IgD-negative memory B cell (primary cell): ENCODE results near the gene CYP4Z1. TPM values are rescaled to one million over a fixed set of nuclear protein-coding genes. Genes with fewer than 3 reads are reported as not detected.
"Not testable (repeated sequence)": the region's sequence is repeated elsewhere in the genome, so short reads cannot be mapped to it uniquely, and the experiment has no call there.

ENCODE experiments used
- H3K27ac Mint-ChIP-seq, 3 donors: one replicate each; pipeline ENCODE4 v1.8.0; 2020 to 2022; ENCODE audit warnings: mild to moderate bottlenecking in 3 of 3, mixed read lengths in 3 of 3, moderate library complexity in 1 of 3
- H3K27me3 Mint-ChIP-seq: one replicate; pipeline ENCODE4 v1.8.0; 2021; ENCODE audit warnings: mixed read lengths
- H3K36me3 Mint-ChIP-seq: one replicate; pipeline ENCODE4 v1.8.0; 2020; ENCODE audit warnings: mild to moderate bottlenecking, mixed read lengths
- H3K4me1 Mint-ChIP-seq, 3 donors: one replicate each; pipeline ENCODE4 v1.8.0; 2020 to 2022; ENCODE audit warnings: mixed read lengths in 3 of 3, mild to moderate bottlenecking in 1 of 3
- H3K4me3 Mint-ChIP-seq, 4 donors: one replicate each; pipeline ENCODE4 v1.8.0; 2020 to 2022; ENCODE audit warnings: mild to moderate bottlenecking in 4 of 4, mixed read lengths in 4 of 4, moderate library complexity in 3 of 4
- H3K9me3 Mint-ChIP-seq, 3 donors: one replicate each; pipeline ENCODE4 v1.8.0; 2020 to 2021; ENCODE audit warnings: mixed read lengths in 3 of 3, mild to moderate bottlenecking in 1 of 3
- polyA plus RNA-seq: library from polyadenylated mRNA; unstranded; fragments of 300-500 nt; fragmentation: Illumina TruSeq; gene quantifications from one replicate; pipeline ENCODE4 v1.2.3, GENCODE V29; 2021

The CYP4Z1 gene
- polyA plus RNA-seq, 1 donor from 2014 or later: not detected

DNA sequence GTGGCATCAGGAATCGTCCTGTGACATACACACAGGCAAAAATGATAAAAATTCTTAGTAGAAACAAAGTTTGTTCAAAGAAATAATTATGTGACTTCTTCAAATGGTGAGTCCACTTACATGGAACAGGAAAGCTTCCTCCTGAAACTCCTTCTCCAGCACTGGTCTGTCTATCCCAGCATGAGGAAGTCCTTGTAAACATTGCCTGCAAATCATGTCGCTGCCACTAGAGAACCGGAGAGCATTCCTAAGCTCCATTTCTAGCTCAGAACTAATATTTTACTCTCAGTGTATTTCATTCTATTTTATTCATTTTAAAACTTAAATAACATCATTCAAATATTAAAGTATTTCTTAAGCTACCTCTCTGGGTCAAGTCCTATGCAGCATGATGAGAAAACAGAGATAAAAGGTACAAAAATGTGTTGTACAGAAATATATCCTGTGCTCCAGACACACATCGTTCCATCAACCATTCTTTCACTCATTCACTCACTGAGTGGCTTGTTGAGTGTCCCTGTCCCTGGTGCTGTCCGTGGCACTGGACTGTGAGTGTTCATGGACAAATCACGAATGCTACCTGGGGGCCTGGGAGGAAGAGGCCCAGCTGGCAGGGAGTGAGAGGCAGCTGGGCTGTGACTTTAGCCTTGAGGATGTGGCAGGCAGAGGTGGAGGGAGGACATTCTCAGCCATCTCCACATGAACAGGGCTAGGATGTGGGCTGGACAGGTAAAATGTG is 80.2 kb downstream of the CYP4Z1 start:
- H3K36me3 Mint-ChIP-seq: peaks cover 2% of the 10 kb centered on the region
- H3K4me1 Mint-ChIP-seq: no peaks in the 10 kb centered on the region
- peaks cover 1% of the 10 kb centered on the region for H3K27me3 Mint-ChIP-seq
- H3K4me3 Mint-ChIP-seq: no peak overlapping the region
- H3K27ac Mint-ChIP-seq: no peak overlapping the region
- H3K9me3 Mint-ChIP-seq: peaks cover 0 to 1% (median 0%) of the 10 kb centered on the region in 3 donors

- H3K9me3 Mint-ChIP-seq, H3K4me1 Mint-ChIP-seq, H3K27ac Mint-ChIP-seq, H3K36me3 Mint-ChIP-seq, H3K27me3 Mint-ChIP-seq, H3K4me3 Mint-ChIP-seq: not testable (repeated sequence)
Observed at GRCh38 chr1:47149162-47149561, 82.1 kb downstream of the CYP4Z1 start.

- peaks cover 8 to 21% (median 20%) of the 10 kb centered on the region in 3 donors for H3K9me3 Mint-ChIP-seq
- not testable (repeated sequence) for H3K27me3 Mint-ChIP-seq, H3K4me3 Mint-ChIP-seq, H3K4me1 Mint-ChIP-seq, H3K36me3 Mint-ChIP-seq, H3K27ac Mint-ChIP-seq
Observed at GRCh38 chr1:47156457-47156856, 89.4 kb downstream of the CYP4Z1 start.

DNA sequence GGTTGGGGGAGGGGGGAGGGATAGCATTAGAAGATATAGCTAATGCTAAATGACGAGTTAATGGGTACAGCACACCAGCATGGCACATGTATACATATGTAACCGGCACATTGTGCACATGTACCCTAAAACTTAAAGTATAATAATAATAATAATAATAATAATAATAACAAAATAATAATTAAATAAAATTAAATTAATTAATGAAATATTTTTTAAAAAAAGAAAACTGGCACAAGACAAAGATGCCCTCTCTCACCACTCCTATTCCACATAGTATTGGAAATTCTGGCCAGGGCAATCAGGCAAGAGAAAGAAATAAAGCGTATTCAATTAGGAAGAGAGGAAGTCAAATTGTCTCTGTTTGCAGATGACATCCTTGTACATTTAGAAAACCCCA is 90.9 kb downstream of the CYP4Z1 start:
- not testable (repeated sequence) for H3K27ac Mint-ChIP-seq, H3K27me3 Mint-ChIP-seq, H3K36me3 Mint-ChIP-seq, H3K4me1 Mint-ChIP-seq, H3K4me3 Mint-ChIP-seq
- H3K9me3 Mint-ChIP-seq: peaks cover 8 to 21% (median 20%) of the 10 kb centered on the region in 3 donors

GRCh38 chr1:47160716-47161115 is 93.7 kb downstream of the CYP4Z1 start:
- H3K9me3 Mint-ChIP-seq: peaks cover 4 to 13% (median 6%) of the 10 kb centered on the region in 3 donors

GRCh38 chr1:47161298-47162040 is 94.4 kb downstream of the CYP4Z1 start:
- H3K27me3 Mint-ChIP-seq: peaks cover 18% of the 10 kb centered on the region
- no peak overlapping the region for H3K4me3 Mint-ChIP-seq
- no peaks in the 10 kb centered on the region for H3K36me3 Mint-ChIP-seq
- H3K27ac Mint-ChIP-seq: no peak overlapping the region
- H3K9me3 Mint-ChIP-seq: peaks cover 0 to 7% (median 4%) of the 10 kb centered on the region in 3 donors
- no peaks in the 10 kb centered on the region for H3K4me1 Mint-ChIP-seq

More at GRCh38 chr1:47160716-47161115, 93.7 kb downstream of the CYP4Z1 start:
- Mint-ChIP-seq H3K27me3 (peaks cover 12% of the 10 kb centered on the region), H3K27ac (no peak overlapping the region), H3K4me1 (no peaks in the 10 kb centered on the region), H3K4me3 (no peak overlapping the region), H3K36me3 (no peaks in the 10 kb centered on the region)

DNA sequence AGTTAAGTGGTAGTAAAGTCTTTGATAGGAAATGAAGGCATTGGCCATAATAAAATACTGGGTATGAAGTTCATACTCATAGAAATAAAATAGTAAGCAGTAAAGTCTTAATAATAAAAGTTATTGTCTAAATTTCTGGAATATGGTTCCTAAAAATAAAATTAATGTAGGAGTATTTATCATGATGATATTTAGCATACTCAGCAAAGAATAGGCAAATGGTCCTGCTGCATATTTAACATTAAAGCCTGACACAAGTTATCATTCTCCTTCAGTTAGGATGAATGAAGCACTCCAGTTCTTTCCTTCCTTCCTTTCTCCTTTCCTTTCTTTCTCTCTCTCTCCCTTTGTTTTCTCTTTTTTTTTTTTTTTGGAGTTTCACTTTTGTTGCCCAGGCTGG is 97.5 kb downstream of the CYP4Z1 start:
- peaks cover 22% of the 10 kb centered on the region for H3K27me3 Mint-ChIP-seq
- no peak overlapping the region for H3K4me3 Mint-ChIP-seq
- H3K4me1 Mint-ChIP-seq: no peaks in the 10 kb centered on the region

More for the DNA sequence above, 97.5 kb downstream of the CYP4Z1 start:
- H3K9me3 Mint-ChIP-seq: peaks cover 0 to 7% (median 6%) of the 10 kb centered on the region in 3 donors
- H3K36me3 Mint-ChIP-seq: no peaks in the 10 kb centered on the region
- H3K27ac Mint-ChIP-seq: no peak overlapping the region

Other genes starting within 250 kb of the CYP4Z1 start
- not detected for gene CYP4A11, start 125.8 kb upstream of the CYP4Z1 start, polyA plus RNA-seq
- not detected for gene CYP4X1, start 43.6 kb upstream of the CYP4Z1 start, polyA plus RNA-seq
- gene CYP4A22, start 70.2 kb downstream of the CYP4Z1 start, polyA plus RNA-seq: not detected
- gene PDZK1IP1, start 122.8 kb downstream of the CYP4Z1 start, polyA plus RNA-seq: 1.1 TPM
- gene TAL1, start 165.0 kb downstream of the CYP4Z1 start, polyA plus RNA-seq: 0.19 TPM
- gene STIL, start 246.9 kb downstream of the CYP4Z1 start, polyA plus RNA-seq: 1.3 TPM